IgD-negative memory B cell (primary cell): ENCODE results near the gene CNNM1. TPM values are rescaled to one million over a fixed set of nuclear protein-coding genes. Genes with fewer than 3 reads are reported as not detected.

Experiments used
- H3K27ac Mint-ChIP-seq, 3 donors: one replicate each; pipeline ENCODE4 v1.8.0; 2020 to 2022; ENCODE audit warnings: mild to moderate bottlenecking in 3 of 3, mixed read lengths in 3 of 3, moderate library complexity in 1 of 3
- H3K27me3 Mint-ChIP-seq: one replicate; pipeline ENCODE4 v1.8.0; 2021; ENCODE audit warnings: mixed read lengths
- H3K36me3 Mint-ChIP-seq: one replicate; pipeline ENCODE4 v1.8.0; 2020; ENCODE audit warnings: mild to moderate bottlenecking, mixed read lengths
- H3K4me1 Mint-ChIP-seq, 3 donors: one replicate each; pipeline ENCODE4 v1.8.0; 2020 to 2022; ENCODE audit warnings: mixed read lengths in 3 of 3, mild to moderate bottlenecking in 1 of 3
- H3K4me3 Mint-ChIP-seq, 4 donors: one replicate each; pipeline ENCODE4 v1.8.0; 2020 to 2022; ENCODE audit warnings: mild to moderate bottlenecking in 4 of 4, mixed read lengths in 4 of 4, moderate library complexity in 3 of 4
- H3K9me3 Mint-ChIP-seq, 3 donors: one replicate each; pipeline ENCODE4 v1.8.0; 2020 to 2021; ENCODE audit warnings: mixed read lengths in 3 of 3, mild to moderate bottlenecking in 1 of 3
- polyA plus RNA-seq: library from polyadenylated mRNA; unstranded; fragments of 300-500 nt; fragmentation: Illumina TruSeq; gene quantifications from one replicate; pipeline ENCODE4 v1.2.3, GENCODE V29; 2021

CNNM1 gene
- polyA plus RNA-seq, 1 donor from 2014 or later = not detected

DNA sequence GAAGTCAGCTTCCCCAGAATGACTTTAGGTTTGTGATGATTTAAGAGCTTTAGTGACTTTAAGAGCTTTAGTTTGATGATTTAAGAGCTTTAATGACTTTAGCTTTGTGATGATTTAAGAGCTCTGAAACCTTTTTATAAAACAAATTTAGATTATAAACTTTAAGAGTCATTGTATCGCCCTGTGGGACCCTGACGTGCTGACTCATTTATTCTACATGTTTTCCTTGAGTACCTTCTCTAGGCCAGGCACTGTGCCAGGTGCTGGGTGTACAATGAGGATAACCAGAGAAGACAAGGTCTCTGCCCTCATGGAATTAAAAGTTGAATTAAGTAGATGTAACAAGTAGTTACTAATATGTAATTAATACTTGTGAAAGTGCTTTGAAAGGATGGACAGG, 45.4 kb downstream of the CNNM1 start:
- Mint-ChIP-seq H3K4me1 (peaks cover 3 to 9% (median 9%) of the 10 kb centered on the region in 3 donors), H3K27me3 (peaks cover 8% of the 10 kb centered on the region), H3K27ac (no peak overlapping the region), H3K36me3 (no peaks in the 10 kb centered on the region), H3K4me3 (no peak overlapping the region), H3K9me3 (no peaks in the 10 kb centered on the region)

- Mint-ChIP-seq H3K27ac (no peak overlapping the region), H3K27me3 (peaks cover 7% of the 10 kb centered on the region)
These were observed 45.8 kb downstream of the CNNM1 start for GRCh38 chr10:99374972-99375371.

GRCh38 chr10:99375426-99375825, 46.3 kb downstream of the CNNM1 start:
- H3K4me3 Mint-ChIP-seq = no peak overlapping the region
- H3K36me3 Mint-ChIP-seq = no peaks in the 10 kb centered on the region
- no peak overlapping the region for H3K27ac Mint-ChIP-seq
- H3K4me1 Mint-ChIP-seq = peaks cover 3 to 9% (median 9%) of the 10 kb centered on the region in 3 donors
- H3K27me3 Mint-ChIP-seq = peaks cover 5% of the 10 kb centered on the region
- no peaks in the 10 kb centered on the region for H3K9me3 Mint-ChIP-seq

More at GRCh38 chr10:99374972-99375371, 45.8 kb downstream of the CNNM1 start:
- Mint-ChIP-seq H3K9me3 (no peaks in the 10 kb centered on the region), H3K4me3 (no peak overlapping the region), H3K4me1 (peaks cover 3 to 9% (median 9%) of the 10 kb centered on the region in 3 donors), H3K36me3 (no peaks in the 10 kb centered on the region)

DNA sequence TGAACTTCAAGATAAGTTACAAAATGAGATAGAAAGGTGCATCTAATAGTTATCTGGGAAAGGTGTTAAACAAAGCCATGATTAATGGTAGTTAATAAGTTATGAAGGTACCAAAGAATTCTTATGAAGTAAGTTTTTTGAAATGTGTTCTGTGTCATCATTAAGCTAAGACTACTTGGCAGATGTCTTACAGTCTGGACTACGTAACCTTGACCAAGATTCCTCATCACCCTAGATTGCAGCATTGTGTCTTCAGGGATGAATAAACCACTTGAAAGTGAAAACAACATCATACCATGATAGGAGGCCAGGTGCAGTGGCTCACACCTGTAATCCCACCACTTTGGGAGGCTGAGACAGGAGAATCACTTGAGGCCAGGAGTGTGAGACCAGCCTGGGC, 53.0 kb downstream of the CNNM1 start:
- H3K27me3 Mint-ChIP-seq = peaks cover 6% of the 10 kb centered on the region
- H3K4me1 Mint-ChIP-seq = no peaks in the 10 kb centered on the region
- H3K36me3 Mint-ChIP-seq = no peaks in the 10 kb centered on the region
- no peak overlapping the region for H3K4me3 Mint-ChIP-seq
- no peaks in the 10 kb centered on the region for H3K9me3 Mint-ChIP-seq
- H3K27ac Mint-ChIP-seq = peak overlapping the region in 1 of 3 donors; percentile 19

GRCh38 chr10:99387071-99387470, 57.9 kb downstream of the CNNM1 start:
- H3K9me3 Mint-ChIP-seq = no peaks in the 10 kb centered on the region
- H3K27me3 Mint-ChIP-seq = peaks cover 7% of the 10 kb centered on the region
- H3K27ac Mint-ChIP-seq = no peak overlapping the region
- H3K36me3 Mint-ChIP-seq = no peaks in the 10 kb centered on the region
- no peaks in the 10 kb centered on the region for H3K4me1 Mint-ChIP-seq
- no peak overlapping the region for H3K4me3 Mint-ChIP-seq

DNA sequence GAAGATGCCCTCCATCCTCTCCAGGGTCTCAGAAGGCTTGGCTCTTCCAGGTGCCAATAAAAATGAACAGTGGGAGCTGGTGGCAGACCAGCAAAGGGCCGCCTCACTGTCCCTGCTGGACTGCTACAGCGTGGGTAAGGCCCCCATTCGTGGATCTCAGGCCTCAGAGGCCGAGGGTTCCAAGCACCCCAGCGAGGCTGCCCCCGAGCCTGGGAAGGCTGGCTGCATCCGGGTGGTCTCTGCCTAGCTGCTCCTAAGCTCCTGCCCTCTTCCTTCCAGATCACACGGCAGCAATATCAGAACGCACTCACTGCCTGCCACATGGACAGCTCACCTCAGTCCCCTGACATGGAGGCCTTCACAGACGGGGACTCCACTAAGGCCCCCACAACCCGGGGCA, 58.4 kb downstream of the CNNM1 start:
- Mint-ChIP-seq H3K36me3 (no peaks in the 10 kb centered on the region), H3K4me1 (peaks cover 0 to 2% (median 0%) of the 10 kb centered on the region in 3 donors), H3K9me3 (no peaks in the 10 kb centered on the region), H3K27me3 (peaks cover 7% of the 10 kb centered on the region), H3K4me3 (no peak overlapping the region), H3K27ac (peak overlapping the region in 1 of 3 donors; percentile 35)

DNA sequence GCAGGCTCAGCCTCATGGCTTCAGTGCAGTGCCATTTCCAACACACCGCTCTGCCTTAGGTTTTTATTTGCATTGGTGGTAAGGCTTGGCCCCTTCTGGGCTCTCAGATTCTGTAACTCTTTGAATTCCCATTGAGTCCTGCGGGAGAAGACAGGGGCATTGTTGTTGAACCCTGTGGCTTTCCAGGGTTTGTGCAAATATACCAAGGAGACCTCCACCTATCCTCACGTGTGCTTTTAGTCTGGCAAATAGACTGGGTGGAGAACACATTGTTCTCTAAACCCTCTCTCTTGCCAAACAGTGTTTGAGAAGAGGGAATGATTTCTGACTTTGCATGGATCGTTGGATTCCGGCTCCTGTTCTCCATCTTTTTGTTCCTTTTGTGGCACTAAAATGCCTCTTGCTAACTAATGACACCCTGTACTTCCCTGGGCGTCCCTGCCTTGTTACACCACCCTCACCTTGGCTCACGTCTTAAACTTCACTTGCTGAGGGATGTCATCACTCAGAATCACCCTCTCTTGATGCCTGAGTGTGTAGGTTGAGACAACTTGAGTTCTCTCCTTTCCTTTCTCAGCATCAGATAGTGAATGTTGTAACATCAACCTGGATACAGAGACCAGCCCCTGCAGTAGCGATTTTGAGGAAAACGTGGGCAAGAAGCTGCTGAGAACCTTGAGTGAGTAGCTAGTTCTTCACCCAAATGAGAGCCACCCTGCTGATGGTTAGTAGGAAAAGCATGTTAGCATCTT, 60.7 kb downstream of the CNNM1 start:
- Mint-ChIP-seq H3K4me3 (no peak overlapping the region), H3K36me3 (no peaks in the 10 kb centered on the region), H3K9me3 (no peaks in the 10 kb centered on the region), H3K27ac (no peak overlapping the region), H3K4me1 (peaks cover 0 to 3% (median 0%) of the 10 kb centered on the region in 3 donors), H3K27me3 (peaks cover 5% of the 10 kb centered on the region)

DNA sequence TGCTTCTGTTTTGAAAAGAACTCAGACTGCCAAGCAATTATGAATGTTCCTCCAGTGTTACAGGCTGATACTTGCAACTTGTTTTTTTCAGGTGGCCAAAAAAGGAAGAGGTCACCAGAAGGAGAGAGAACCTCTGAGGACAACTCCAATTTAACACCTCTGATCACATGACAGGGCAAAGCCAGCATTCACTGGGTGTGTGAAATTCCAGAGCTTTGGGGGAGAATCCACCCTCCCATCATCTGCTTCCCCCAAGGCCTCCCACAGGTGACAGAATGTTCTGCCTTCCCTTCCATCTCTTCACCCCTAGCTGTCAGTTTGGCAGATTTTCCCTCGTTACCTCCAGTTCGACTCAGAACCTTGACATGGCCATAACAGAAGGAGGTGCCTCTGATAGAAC, 62.2 kb downstream of the CNNM1 start:
- no peaks in the 10 kb centered on the region for H3K9me3 Mint-ChIP-seq
- no peak overlapping the region for H3K4me3 Mint-ChIP-seq
- no peak overlapping the region for H3K27ac Mint-ChIP-seq
- H3K4me1 Mint-ChIP-seq = peaks cover 0 to 3% (median 0%) of the 10 kb centered on the region in 3 donors
- H3K27me3 Mint-ChIP-seq = peaks cover 2% of the 10 kb centered on the region
- H3K36me3 Mint-ChIP-seq = no peaks in the 10 kb centered on the region

- Mint-ChIP-seq H3K9me3 (no peaks in the 10 kb centered on the region), H3K27me3 (peaks cover 2% of the 10 kb centered on the region), H3K4me3 (no peak overlapping the region), H3K27ac (no peak overlapping the region), H3K36me3 (no peaks in the 10 kb centered on the region), H3K4me1 (peaks cover 0 to 3% (median 0%) of the 10 kb centered on the region in 3 donors)
These were observed 63.9 kb downstream of the CNNM1 start for GRCh38 chr10:99393036-99393435.

DNA sequence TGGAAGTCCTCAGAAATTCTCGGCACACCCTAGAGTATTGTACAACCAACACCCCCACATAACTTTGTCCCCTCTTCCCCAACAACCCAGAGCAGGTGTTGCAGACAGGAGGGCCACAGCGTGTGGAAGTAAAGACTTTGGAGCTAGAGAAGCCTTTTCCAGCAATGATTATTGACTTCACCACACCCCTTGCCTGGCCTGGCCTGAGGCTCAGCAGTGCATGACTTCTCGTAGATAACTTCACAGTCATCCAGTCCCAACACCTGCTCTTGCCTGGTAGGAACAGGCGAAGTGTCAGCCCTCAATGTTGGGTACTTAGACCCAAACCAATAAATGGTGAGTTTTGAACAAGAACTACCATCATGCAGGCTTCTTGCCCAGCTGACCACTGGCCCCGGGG, 64.5 kb downstream of the CNNM1 start:
- Mint-ChIP-seq H3K4me3 (no peak overlapping the region), H3K27ac (no peak overlapping the region), H3K4me1 (peaks cover 0 to 3% (median 0%) of the 10 kb centered on the region in 3 donors), H3K27me3 (peaks cover 2% of the 10 kb centered on the region), H3K36me3 (no peaks in the 10 kb centered on the region), H3K9me3 (no peaks in the 10 kb centered on the region)

GRCh38 chr10:99394256-99394655, 65.1 kb downstream of the CNNM1 start:
- Mint-ChIP-seq H3K4me3 (no peak overlapping the region), H3K9me3 (no peaks in the 10 kb centered on the region), H3K27me3 (no peaks in the 10 kb centered on the region), H3K4me1 (peaks cover 0 to 3% (median 0%) of the 10 kb centered on the region in 3 donors), H3K27ac (no peak overlapping the region), H3K36me3 (no peaks in the 10 kb centered on the region)

DNA sequence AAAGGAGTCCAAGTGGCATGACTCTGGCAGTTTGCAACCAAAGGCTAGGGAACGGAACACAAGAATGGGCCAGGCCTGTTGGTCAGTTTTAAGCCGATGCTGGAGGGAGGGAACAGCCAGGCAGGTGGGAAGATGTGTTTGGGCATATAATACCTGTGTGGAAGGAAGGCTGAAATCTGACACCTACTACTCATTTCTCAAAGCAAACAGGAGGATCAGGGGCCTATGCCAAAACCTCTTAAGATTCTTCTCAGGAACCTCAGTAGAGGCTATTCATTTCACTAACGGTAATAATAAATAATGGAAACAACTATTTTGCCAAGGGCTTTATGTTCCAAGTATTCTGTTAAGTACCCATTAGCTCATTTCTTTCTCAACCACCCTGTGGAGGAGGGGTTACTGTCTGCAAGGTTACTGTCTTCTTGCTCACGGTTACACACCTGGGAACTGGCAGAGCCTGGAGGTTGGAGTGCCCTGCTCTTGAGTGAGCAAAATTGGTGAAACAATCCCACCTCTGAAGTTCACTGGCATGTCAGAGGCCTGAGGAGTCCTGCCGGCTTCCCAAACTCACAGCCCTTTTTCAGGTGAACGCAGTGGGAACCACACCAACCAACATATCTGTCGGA, 65.7 kb downstream of the CNNM1 start:
- Mint-ChIP-seq H3K27ac (peak overlapping the region in 1 of 3 donors; percentile 7), H3K4me1 (peaks cover 0 to 3% (median 0%) of the 10 kb centered on the region in 3 donors), H3K4me3 (no peak overlapping the region), H3K9me3 (no peaks in the 10 kb centered on the region), H3K36me3 (no peaks in the 10 kb centered on the region), H3K27me3 (no peaks in the 10 kb centered on the region)

- Mint-ChIP-seq H3K9me3 (no peaks in the 10 kb centered on the region), H3K36me3 (no peaks in the 10 kb centered on the region), H3K4me1 (peaks cover 0 to 3% (median 0%) of the 10 kb centered on the region in 3 donors), H3K27ac (no peak overlapping the region), H3K4me3 (no peak overlapping the region), H3K27me3 (no peaks in the 10 kb centered on the region)
These were observed 66.7 kb downstream of the CNNM1 start for GRCh38 chr10:99395750-99396445.

GRCh38 chr10:99396471-99396870, 67.3 kb downstream of the CNNM1 start:
- Mint-ChIP-seq H3K27me3 (no peaks in the 10 kb centered on the region), H3K36me3 (no peaks in the 10 kb centered on the region), H3K4me3 (no peak overlapping the region), H3K9me3 (no peaks in the 10 kb centered on the region), H3K4me1 (peaks cover 0 to 3% (median 0%) of the 10 kb centered on the region in 3 donors), H3K27ac (no peak overlapping the region)

- Mint-ChIP-seq H3K27ac (no peak overlapping the region), H3K36me3 (peaks cover 2% of the 10 kb centered on the region), H3K27me3 (no peaks in the 10 kb centered on the region), H3K4me1 (peaks cover 0 to 7% (median 5%) of the 10 kb centered on the region in 3 donors), H3K4me3 (no peak overlapping the region), H3K9me3 (no peaks in the 10 kb centered on the region)
These were observed 70.5 kb downstream of the CNNM1 start for GRCh38 chr10:99399664-99400063.
